ENCODE data around the gene ABCD2.
"Not testable (repeated sequence)": the region's sequence is repeated elsewhere in the genome, so short reads cannot be mapped to it uniquely, and the experiment has no call there.

The ABCD2 gene

DNA sequence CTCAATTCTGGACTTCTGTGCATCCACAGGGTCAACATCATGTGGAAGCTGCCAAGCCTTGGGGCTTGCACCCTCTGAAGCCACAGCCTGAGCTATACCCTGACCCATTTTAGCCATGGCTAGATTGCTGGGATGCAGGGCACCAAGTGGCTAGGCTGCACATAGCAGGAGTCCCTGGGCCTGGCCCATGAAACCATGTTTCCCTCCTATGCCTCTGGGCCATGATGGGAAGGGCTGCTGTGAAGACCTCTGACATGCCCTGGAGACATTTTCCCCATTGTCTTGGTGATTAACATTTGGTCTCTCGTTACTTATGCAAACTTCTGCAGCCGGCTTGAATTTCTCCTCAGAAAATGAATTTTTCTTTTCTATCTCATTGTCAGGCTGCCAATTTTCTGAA lies 92.6 kb downstream of the ABCD2 start:
- no peak for DNase-seq

DNA sequence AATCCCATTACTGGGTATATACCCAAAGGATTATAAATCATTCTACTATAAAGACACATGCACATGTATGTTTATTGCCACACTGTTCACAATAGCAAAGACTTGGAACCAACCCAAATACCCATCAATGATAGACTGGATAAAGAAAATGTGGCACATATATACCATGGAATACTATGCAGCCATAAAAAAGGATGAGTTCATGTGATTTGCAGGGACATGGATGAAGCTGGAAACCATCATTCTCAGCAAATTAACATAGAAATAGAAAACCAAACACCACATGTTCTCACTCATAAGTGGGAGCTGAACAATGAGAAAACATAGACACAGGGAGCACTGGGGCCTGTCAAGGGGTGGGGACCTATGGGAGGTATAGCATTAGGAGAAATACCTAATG lies 97.4 kb downstream of the ABCD2 start:
- not testable (repeated sequence) for DNase-seq

DNA sequence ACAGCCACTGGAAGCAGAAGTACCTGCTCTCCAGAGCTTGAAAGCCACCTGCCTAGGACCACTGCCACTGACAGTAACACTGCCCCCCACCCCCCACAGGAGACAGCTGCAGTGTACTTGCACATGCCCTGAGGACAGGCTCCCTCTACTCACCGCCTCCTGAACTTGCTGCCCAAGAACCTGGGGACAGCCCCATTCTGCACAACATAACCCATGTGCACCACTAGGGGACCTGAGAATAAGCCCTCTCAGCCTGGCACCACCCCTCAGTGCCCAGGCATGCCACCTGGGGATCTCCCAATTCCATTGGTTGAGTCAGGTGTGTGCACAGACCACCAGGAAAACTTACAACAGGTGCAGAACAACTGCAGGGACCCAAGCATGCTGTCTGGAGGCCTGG lies 109.6 kb downstream of the ABCD2 start:
- DNase-seq: no peak

DNA sequence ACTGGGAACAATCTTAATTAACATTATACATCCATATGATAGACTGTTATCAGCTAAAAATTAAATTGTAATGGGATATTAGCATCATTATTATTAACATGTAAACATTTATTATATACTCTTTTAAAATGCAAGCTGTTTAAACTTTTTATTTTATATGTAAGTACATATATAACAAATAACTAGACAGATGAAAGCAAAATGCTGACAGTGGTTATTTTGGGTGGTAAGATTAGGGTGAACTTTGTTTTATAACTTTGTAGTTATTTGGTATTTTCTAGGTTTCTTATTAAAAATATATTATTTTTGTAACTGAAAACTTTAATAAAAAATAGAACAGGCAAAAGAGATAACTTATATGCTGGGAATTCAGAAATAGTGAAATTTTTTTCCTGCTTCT lies 114.0 kb downstream of the ABCD2 start:
- DNase-seq: no peak

DNA sequence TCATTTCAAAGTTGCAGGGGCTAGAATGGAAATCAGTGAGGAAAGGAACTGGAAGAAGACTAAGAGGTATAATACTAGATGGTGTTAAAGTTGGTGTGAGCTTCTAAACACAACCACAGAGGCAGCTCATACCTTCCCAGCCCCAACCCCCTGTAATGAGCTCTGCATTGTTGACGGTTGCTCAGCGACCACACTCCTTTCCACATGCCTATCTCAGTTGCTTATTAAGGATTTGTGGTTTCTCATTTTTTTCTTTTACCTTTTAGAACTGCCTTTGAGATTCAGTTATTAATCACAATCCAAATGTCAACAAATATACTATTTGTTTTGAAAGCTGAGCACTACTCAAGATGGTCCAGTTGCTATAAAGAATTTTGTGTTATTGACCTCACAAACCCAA lies 114.6 kb downstream of the ABCD2 start:
- no peak for DNase-seq

DNA sequence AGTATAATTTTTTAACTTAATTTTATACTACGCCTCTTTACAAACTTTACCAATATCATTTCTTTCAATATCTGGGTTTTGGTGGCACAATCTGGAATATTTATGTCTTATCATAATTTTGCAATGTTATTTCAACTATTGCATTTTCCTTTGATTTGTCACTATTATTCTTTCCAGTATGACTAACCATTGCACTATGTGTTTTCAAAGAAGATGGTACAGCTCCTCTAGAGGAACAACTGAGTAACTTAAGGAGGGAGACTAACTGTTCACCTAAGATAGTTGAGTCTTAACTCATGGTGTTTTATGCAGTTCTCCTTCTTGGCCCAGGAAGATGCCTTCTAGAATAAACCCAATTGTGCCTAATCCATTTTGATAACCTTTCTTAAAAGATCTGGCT lies 116.2 kb downstream of the ABCD2 start:
- no peak for DNase-seq

DNA sequence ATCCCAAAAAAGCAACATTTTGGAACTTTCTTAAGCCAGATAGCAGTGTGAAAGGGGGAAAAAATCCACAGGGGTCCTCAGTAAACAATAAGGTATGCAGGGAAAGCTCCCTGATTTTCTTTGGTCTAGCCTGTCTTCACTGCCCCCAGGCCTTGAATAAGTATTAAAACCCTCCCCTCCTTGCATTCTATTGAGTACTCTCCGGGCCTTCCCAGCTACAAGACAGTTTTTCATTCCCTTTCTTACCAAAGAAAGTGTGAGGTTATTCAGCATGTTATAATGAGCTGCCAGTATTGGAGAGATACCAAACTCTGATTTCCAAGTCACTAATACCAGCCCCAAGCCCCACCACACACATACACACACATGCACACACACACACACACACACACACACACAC lies 116.9 kb downstream of the ABCD2 start:
- no peak for DNase-seq

All from CD4-positive, alpha-beta T cell treated with Interferon alpha-2 for 1 hour (primary cell).